ENCODE measurements around the gene TANGO6. TPM values are rescaled to one million over a fixed set of nuclear protein-coding genes. Genes with fewer than 3 reads are reported as not detected.

The TANGO6 gene
- 5.2 to 6.9 TPM (median 6.4 TPM) in 5 replicates for total RNA-seq (2022; extraction: Qiagen RNA extraction; ENCODE audit: low read depth)

GRCh38 chr16:68843482-68844210 is at the start of gene TANGO6:
TSS of gene TANGO6 (plus strand) at chr16:68843531. CDS start at chr16:68843618, 87 bp downstream.

GRCh38 chr16:69105501-69106361 is 262.4 kb downstream of the TANGO6 start, which contains the start of gene HAS3:
TSS of gene HAS3 (plus strand) at chr16:69105653. CDS start at chr16:69109396, 3,743 bp downstream.

GRCh38 chr16:69132424-69133252 is 289.3 kb downstream of the TANGO6 start, which contains the start of the genes CHTF8 and UTP4:
TSS of gene CHTF8 (minus strand) at chr16:69132588. CDS start at chr16:69121458, 11,130 bp downstream.
TSS of gene UTP4 (plus strand) at chr16:69132649. CDS start at chr16:69133460, 811 bp downstream.

Other genes starting within 250 kb of the TANGO6 start
- 0.17 to 0.31 TPM (median 0.22 TPM) in 5 replicates for gene CDH3, start 198.2 kb upstream of the TANGO6 start, total RNA-seq (2022; extraction: Qiagen RNA extraction; ENCODE audit: low read depth)
- gene CDH1, start 106.2 kb upstream of the TANGO6 start, total RNA-seq (2022; extraction: Qiagen RNA extraction; ENCODE audit: low read depth), result 3.9 to 5.1 TPM (median 4.2 TPM) in 5 replicates